GM18870 (cell line): Measurements from ENCODE around the gene AATK.

Experiments
- ATAC-seq: cut with Tn5 transposase; IDR thresholded peaks from one replicate; pipeline ENCODE4 v1.9.1; 2021; ENCODE audit warnings: moderate library complexity; ENCODE audit not compliant: unreplicated experiment

The AATK gene

DNA sequence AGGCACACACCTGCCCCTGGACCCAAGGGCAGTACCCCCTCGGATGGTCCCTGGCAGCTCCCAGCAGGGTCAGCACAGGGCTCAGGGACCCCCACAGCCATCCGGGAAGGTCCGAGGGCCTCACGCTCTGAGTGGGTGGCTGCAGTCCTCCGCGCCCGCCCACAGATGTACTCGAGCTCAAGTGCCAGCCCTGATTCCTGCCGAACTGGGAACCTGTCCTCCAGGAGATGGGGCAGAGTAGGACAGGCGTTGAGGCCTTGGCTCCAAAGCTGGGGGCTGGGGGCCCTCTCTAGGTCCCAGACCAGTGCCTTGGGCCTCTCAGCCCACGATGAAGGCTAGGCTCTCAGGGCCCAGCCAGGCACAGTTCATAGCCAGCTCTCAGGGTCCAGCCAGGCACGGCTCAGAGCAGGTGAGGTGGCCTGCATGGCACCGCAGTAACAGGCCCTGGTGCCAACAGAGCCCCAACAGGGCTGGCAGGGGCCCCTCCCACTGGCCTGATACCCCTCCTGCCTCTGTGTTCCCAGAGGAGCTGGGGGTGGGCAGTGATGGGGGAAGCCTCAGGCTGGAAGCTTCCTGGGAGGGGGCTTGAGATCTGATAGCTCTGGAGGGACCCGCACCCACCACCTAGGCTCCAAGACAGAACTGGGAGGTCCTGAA is 36.2 kb downstream of the AATK start:
- no peak for ATAC-seq

DNA sequence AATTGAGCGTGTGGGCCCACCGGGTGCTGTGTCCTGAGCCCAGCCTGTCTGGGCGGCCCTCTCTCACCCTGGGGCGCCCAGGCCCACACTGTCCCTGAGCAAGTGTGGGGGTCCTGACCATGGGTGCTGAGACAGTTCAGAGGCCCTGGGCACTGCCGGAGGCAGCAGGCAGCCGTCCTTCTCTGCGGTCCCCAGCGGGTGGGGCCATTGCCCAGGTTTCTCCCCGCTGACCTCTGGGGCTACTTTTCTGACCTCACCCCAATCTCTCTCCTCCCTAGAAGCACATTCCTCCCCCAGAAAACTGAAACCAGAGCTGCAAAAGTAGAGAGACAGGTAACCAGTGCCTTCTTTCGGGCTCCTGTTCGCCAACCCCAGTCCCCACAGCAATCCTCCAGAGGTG is 36.7 kb downstream of the AATK start:
- no peak for ATAC-seq

- ATAC-seq: no peak
Measured at GRCh38 chr17:81128774-81129173, 37.2 kb downstream of the AATK start.

DNA sequence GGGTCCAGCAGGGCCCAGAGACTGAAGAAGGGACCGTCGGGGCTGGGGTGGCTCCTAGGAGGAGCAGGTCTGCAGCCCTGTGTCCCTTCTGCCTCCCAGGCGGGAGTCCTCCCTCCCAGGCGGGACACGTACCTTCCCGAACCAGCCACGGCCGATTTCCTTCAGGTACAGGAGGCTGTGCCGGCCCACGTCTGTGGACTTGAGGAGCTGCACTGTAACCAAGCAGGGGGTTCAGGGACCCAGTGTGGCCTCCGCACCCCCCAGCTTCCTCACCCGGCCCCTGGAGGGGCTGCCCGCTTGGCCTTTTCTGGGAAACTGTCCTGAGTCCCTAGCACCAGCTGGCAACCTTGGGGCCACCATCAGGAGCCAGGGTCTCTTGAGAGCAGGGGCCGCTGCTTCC is 37.7 kb downstream of the AATK start:
- ATAC-seq: no peak

- no peak for ATAC-seq
Measured at GRCh38 chr17:81127526-81128177, 38.4 kb downstream of the AATK start.

- ATAC-seq: no peak
Measured at GRCh38 chr17:81127133-81127455, 38.9 kb downstream of the AATK start.

GRCh38 chr17:81126281-81127132 is 39.5 kb downstream of the AATK start:
- ATAC-seq: no peak

DNA sequence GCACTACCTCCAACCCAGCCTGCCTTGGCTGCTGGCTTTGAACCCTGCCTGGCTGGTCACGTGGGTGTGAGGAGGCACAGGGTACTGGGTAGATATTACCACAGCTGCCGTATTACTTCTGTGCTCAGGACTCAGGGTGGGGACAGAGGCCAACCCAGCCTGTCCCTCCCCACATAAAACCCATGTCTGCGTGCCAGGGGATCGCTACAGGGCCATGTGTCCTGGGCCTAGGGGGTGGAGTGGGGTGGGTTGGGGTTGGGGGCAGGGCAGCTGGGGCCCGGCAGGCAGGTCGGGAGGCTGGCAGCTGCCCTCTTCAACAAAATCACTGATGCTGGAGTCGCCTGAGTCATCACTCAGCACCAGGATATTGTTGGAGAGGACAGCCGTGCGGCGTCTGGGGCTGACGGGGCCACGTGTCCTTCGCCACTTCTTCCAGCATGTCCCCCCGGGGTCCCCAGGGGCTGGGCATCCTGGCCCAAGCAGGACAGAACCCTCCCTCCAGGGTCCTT is 40.4 kb downstream of the AATK start:
- ATAC-seq: no peak

- ATAC-seq: no peak
Measured at GRCh38 chr17:81124377-81124776, 41.6 kb downstream of the AATK start.

GRCh38 chr17:81123052-81124048 is 42.7 kb downstream of the AATK start:
- no peak for ATAC-seq

GRCh38 chr17:81121841-81122733 is 43.9 kb downstream of the AATK start:
- ATAC-seq: no peak

- ATAC-seq: no peak
Measured at GRCh38 chr17:81120695-81121621, 45.1 kb downstream of the AATK start.

GRCh38 chr17:81120149-81120484 is 45.9 kb downstream of the AATK start:
- ATAC-seq: no peak

GRCh38 chr17:81119223-81120148 is 46.5 kb downstream of the AATK start:
- ATAC-seq: no peak

DNA sequence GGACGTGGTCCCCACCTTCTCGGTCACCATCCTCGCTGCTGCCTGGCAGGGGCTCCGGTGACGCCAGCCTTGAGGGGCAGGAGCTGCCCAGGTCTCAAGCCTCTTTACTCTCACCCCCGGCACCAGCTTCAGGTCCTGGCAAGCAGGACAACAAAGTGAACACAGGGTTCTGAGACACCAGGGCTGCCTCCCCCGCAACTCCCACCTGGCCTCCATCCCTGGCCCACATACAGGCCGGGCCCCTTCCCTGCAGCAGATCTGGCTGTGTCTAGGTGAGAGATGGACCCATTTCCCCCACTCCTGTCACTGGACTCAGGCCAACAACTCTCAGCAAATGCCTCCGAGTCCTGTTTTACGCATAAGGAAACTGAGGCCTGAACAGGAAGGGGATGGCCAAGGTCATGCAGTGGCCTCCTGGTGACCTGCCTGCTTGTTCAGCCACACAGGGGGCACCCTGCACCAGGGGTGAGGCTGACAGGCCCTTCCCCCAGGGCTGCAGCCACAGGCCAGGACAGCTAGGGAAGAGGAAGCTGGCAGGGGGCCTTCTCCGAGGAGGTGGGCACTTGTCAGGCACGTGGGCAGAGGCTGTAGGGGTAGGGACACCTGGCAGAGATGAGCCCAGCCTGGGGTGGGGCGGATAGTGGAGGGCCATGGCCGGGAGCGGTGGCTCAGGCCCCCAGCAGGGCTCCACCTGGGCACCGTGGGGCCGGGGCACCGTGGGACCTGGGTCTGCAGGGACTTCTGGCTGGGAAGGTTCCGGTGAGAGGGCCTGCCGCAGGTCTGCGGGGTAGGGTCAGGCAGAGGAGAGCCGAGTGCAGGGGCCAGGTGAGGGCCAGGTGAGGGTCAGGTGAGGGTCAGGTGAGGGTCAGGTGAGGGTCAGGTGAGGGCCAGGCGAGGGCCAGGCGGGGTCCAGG is 47.5 kb downstream of the AATK start:
- no peak for ATAC-seq

- no peak for ATAC-seq
Measured at GRCh38 chr17:81117672-81118198, 48.3 kb downstream of the AATK start.
